CD4-positive, alpha-beta T cell (primary cell): ENCODE data around the gene MYBPHL. TPM values are rescaled to one million over a fixed set of nuclear protein-coding genes. Genes with fewer than 3 reads are reported as not detected.

Experiments used
- ATAC-seq: fragments of 200-7000 bp; cut with Tn5 transposase; one replicate; pipeline ENCODE4 v1.10.0; 2022; ENCODE audit warnings: mild to moderate bottlenecking; ENCODE audit not compliant: poor library complexity
- CTCF ChIA-PET: fragments of 350-600 bp; sonication (Branson Sonifier 250); formaldehyde crosslinking; loops from one replicate; lab custom pipeline; 2021; ENCODE audit warnings: antibody characterized with exemption, inconsistent platforms; lab: Charles Lee
- POLR2A ChIA-PET: fragments of 350-600 bp; sonication (Branson Sonifier 250); formaldehyde crosslinking; loops from one replicate; lab custom pipeline; 2021; ENCODE audit warnings: antibody characterized with exemption, inconsistent platforms; lab: Charles Lee
- DNase-seq, 14 experiments: peaks; one replicate each; pipeline ENCODE4 v3.0.0-alpha.2; 2013 to 2020; ENCODE audit warnings: mixed read lengths in 2 of 14
- H3K27ac ChIP-seq, 2 donors: one replicate each; pipeline versions ENCODE4 v1.5.1 to v1.7.0; 2013; ENCODE audit warnings: low read length in 2 of 2, low read depth in 1 of 2, mild to moderate bottlenecking in 1 of 2
- H3K27me3 ChIP-seq, 2 experiments: 1 replicate in 1 of 2; 2 replicates in 1 of 2; pipeline versions ENCODE4 v1.6.1 to v1.7.0; 2013; ENCODE audit warnings: low read length in 2 of 2, control low read depth in 1 of 2, mild to moderate bottlenecking in 1 of 2, moderate library complexity in 1 of 2; ENCODE audit not compliant: insufficient read depth in 2 of 2, control insufficient read depth in 1 of 2
- H3K36me3 ChIP-seq: one replicate; pipeline ENCODE4 v1.6.1; 2013; ENCODE audit warnings: low read length, control low read depth; ENCODE audit not compliant: insufficient read depth
- H3K4me1 ChIP-seq: one replicate; pipeline ENCODE4 v1.6.1; 2013; ENCODE audit warnings: low read length, control low read depth; ENCODE audit not compliant: insufficient read depth
- H3K4me3 ChIP-seq: one replicate; pipeline ENCODE4 v1.5.1; 2013; ENCODE audit warnings: mild to moderate bottlenecking, low read length, moderate library complexity
- H3K9me3 ChIP-seq, 2 experiments: 1 replicate in 1 of 2; 2 replicates in 1 of 2; pipeline versions ENCODE4 v1.6.1 to v1.7.0; 2013; ENCODE audit warnings: low read length in 2 of 2, mild to moderate bottlenecking in 2 of 2, control low read depth in 1 of 2, moderate library complexity in 1 of 2; ENCODE audit not compliant: control insufficient read depth in 1 of 2, insufficient read depth in 1 of 2
- H3K27ac Mint-ChIP-seq: one replicate; pipeline ENCODE4 v1.8.0; 2020; ENCODE audit warnings: mixed read lengths
- H3K27me3 Mint-ChIP-seq: one replicate; pipeline ENCODE4 v1.8.0; 2021; ENCODE audit warnings: mixed read lengths
- H3K36me3 Mint-ChIP-seq: one replicate; pipeline ENCODE4 v1.8.0; 2021; ENCODE audit warnings: low read depth, mixed read lengths
- H3K4me1 Mint-ChIP-seq: one replicate; pipeline ENCODE4 v1.8.0; 2021; ENCODE audit warnings: low read depth, mixed read lengths
- H3K4me3 Mint-ChIP-seq: one replicate; pipeline ENCODE4 v1.8.0; 2020; ENCODE audit warnings: mild to moderate bottlenecking, mixed read lengths
- H3K9me3 Mint-ChIP-seq: one replicate; pipeline ENCODE4 v1.8.0; 2020; ENCODE audit warnings: mixed read lengths
- intact Hi-C, 2 experiments: fragments of 100-400 bp; cut with DNase I in 1 of 2; cut with micrococcal nuclease in 1 of 2; formaldehyde crosslinking; loops; one replicate each; pipeline versions ENCODE4 v1.15.1 to v1.9.0; 2023 to 2025; cut with DNase I, micrococcal nuclease
- total RNA-seq, 174 experiments: library from RNA in 2 of 174; stranded (reverse) in 2 of 174; gene quantifications; one replicate each; pipeline ENCODE4 v1.2.3 and lab custom pipeline; 2021 to 2026
- TF ChIP-seq, protein P1 (sequence below): fragments of 200-600 bp; IDR thresholded peaks from one replicate; pipeline ENCODE4 v1.8.0; 2022; ENCODE audit warnings: antibody characterized with exemption, mild to moderate bottlenecking

MYBPHL gene
- total RNA-seq, 2 experiments from 2014 or later, result not detected

DNA sequence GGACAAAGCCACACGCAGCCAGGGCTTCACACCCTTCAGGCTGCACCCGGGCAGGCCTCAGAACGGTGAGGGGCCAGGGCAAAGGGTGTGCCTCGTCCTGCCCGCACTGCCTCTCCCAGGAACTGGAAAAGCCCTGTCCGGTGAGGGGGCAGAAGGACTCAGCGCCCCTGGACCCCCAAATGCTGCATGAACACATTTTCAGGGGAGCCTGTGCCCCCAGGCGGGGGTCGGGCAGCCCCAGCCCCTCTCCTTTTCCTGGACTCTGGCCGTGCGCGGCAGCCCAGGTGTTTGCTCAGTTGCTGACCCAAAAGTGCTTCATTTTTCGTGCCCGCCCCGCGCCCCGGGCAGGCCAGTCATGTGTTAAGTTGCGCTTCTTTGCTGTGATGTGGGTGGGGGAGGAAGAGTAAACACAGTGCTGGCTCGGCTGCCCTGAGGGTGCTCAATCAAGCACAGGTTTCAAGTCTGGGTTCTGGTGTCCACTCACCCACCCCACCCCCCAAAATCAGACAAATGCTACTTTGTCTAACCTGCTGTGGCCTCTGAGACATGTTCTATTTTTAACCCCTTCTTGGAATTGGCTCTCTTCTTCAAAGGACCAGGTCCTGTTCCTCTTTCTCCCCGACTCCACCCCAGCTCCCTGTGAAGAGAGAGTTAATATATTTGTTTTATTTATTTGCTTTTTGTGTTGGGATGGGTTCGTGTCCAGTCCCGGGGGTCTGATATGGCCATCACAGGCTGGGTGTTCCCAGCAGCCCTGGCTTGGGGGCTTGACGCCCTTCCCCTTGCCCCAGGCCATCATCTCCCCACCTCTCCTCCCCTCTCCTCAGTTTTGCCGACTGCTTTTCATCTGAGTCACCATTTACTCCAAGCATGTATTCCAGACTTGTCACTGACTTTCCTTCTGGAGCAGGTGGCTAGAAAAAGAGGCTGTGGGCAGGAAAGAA lies 32.0 kb downstream of the MYBPHL start:
- H3K9me3 ChIP-seq, result no peaks in the 10 kb centered on the region
- no peak for DNase-seq
- Mint-ChIP-seq H3K36me3 (no peaks in the 10 kb centered on the region), H3K4me1 (no peaks in the 10 kb centered on the region), H3K27ac (no peak overlapping the region), H3K9me3 (no peaks in the 10 kb centered on the region), H3K4me3 (no peak overlapping the region), H3K27me3 (no peaks in the 10 kb centered on the region)
- H3K36me3 ChIP-seq, result no peaks in the 10 kb centered on the region
- TF ChIP-seq, protein P1, sequence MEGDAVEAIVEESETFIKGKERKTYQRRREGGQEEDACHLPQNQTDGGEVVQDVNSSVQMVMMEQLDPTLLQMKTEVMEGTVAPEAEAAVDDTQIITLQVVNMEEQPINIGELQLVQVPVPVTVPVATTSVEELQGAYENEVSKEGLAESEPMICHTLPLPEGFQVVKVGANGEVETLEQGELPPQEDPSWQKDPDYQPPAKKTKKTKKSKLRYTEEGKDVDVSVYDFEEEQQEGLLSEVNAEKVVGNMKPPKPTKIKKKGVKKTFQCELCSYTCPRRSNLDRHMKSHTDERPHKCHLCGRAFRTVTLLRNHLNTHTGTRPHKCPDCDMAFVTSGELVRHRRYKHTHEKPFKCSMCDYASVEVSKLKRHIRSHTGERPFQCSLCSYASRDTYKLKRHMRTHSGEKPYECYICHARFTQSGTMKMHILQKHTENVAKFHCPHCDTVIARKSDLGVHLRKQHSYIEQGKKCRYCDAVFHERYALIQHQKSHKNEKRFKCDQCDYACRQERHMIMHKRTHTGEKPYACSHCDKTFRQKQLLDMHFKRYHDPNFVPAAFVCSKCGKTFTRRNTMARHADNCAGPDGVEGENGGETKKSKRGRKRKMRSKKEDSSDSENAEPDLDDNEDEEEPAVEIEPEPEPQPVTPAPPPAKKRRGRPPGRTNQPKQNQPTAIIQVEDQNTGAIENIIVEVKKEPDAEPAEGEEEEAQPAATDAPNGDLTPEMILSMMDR, result no peak
- peaks cover 6% of the 10 kb centered on the region for H3K4me1 ChIP-seq
- ChIA-PET POLR2A (no interaction called here), CTCF (no interaction called here)
- no peak for ATAC-seq
- H3K27me3 ChIP-seq, result no peaks in the 10 kb centered on the region
- H3K27ac ChIP-seq, result no peak overlapping the region
- H3K4me3 ChIP-seq, result no peak overlapping the region
- intact Hi-C loops, result no loop called here

DNA sequence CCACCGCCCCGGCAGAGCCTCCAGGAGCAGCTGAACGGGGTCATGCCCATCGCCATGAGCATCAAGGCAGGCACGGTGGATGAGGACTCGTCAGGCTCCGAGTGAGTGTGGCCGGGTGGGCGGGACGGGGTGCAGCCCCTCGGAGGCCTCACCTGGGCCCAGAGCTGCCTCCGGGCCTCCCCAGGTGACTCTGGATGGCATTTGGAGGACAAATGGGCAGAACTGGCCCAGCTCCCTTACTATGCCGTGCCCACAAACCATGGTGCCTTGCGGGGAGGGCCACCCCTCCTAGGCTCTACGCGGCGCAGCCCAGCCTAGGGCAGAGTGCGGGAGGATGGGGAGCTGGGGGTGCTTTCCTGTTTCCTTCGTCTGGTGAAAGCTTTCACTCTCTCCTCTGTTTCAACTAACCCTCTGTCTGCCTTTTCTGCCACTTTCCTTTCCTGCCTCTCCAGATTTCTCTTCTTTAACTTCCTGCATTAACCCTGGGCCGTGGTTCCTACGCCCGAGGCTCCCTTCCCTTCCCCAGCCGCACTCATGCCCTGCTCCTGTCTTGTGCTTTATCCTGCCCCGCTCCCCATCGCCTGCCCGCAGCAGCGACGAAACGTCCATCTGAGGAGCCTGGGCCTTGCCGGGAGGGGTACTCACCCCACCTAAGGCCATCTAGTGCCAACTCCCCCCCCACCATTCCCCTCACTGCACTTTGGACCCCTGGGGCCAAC lies 33.1 kb downstream of the MYBPHL start:
- ChIA-PET POLR2A (no interaction called here), CTCF (no interaction called here)
- no peaks in the 10 kb centered on the region for H3K4me1 Mint-ChIP-seq
- no peak overlapping the region for H3K4me3 Mint-ChIP-seq
- no peak overlapping the region for H3K27ac Mint-ChIP-seq
- H3K4me3 ChIP-seq, result no peak overlapping the region
- intact Hi-C loops, result no loop called here
- H3K9me3 Mint-ChIP-seq, result no peaks in the 10 kb centered on the region
- H3K36me3 Mint-ChIP-seq, result no peaks in the 10 kb centered on the region
- no peaks in the 10 kb centered on the region for H3K36me3 ChIP-seq
- TF ChIP-seq, protein P1, result no peak
- DNase-seq (peak in 1 of 14 experiments; percentile 2), ATAC-seq (no peak)
- H3K27ac ChIP-seq, result no peak overlapping the region
- H3K27me3 Mint-ChIP-seq, result no peaks in the 10 kb centered on the region
- H3K27me3 ChIP-seq, result no peaks in the 10 kb centered on the region
- peaks cover 6% of the 10 kb centered on the region for H3K4me1 ChIP-seq
- no peaks in the 10 kb centered on the region for H3K9me3 ChIP-seq

DNA sequence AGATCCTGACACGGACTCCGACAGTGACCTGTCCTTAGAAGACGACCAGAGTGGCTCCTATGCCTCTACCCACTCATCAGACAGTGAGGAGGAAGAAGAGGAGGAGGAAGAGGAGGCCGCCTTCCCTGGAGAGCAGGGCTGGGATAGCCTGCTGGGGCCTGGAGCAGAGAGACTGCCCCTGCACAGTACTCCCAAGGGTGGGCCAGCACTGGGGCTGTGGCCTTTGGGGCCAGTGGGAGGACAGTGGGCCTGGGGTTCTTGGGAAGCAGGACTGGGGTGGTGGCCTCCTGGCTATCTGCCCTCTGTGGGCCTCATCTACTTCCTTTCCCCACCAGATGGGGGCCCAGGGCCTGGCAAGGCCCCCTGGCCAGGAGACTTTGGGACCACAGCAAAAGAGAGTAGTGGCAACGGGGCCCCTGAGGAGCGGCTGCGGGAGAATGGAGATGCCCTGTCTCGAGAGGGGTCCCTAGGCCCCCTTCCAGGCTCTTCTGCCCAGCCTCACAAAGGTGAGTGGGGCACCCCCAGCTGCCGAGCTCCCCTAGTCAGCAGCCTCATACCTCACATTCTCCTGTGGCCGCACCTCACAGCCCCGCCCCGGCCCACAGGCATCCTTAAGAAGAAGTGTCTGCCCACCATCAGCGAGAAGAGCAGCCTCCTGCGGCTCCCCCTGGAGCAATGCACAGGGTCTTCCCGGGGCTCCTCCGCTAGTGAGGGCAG lies 33.8 kb downstream of the MYBPHL start:
- CTCF ChIA-PET, result no interaction called here
- Mint-ChIP-seq H3K9me3 (no peaks in the 10 kb centered on the region), H3K27me3 (no peaks in the 10 kb centered on the region), H3K27ac (no peak overlapping the region), H3K36me3 (no peaks in the 10 kb centered on the region), H3K4me1 (no peaks in the 10 kb centered on the region), H3K4me3 (no peak overlapping the region)
- Histone ChIP-seq H3K27me3 (no peaks in the 10 kb centered on the region), H3K36me3 (no peaks in the 10 kb centered on the region), H3K4me1 (peaks cover 6% of the 10 kb centered on the region), H3K9me3 (no peaks in the 10 kb centered on the region), H3K27ac (no peak overlapping the region), H3K4me3 (no peak overlapping the region)
- TF ChIP-seq, protein P1, result no peak
- ATAC-seq (no peak), DNase-seq (peak in 1 of 14 experiments; percentile 2)
- intact Hi-C loops, result no loop called here
- POLR2A ChIA-PET, result no interaction called here
